Erythroblast (primary cell): ENCODE measurements around the gene OR7G2.

ENCODE experiments used
- GATA1 ChIP-seq: IDR thresholded peaks from 2 replicates; pipeline ENCODE4 v1.6.1; 2011; ENCODE audit warnings: low read depth, mild to moderate bottlenecking, control low read depth, low read length, moderate library complexity
- POLR2A ChIP-seq: IDR thresholded peaks from 2 replicates; pipeline ENCODE4 v1.6.1; 2011; ENCODE audit warnings: mild to moderate bottlenecking, low read length

- TF ChIP-seq POLR2A = no peak
- no peak for TF ChIP-seq GATA1
Observed at GRCh38 chr19:9144920-9145319, 37.6 kb upstream of the OR7G2 start.
